Stomach (tissue), 4 donors: Measurements from ENCODE around the gene PPM1L.

Experiments used
- CTCF ChIP-seq, 7 experiments: fragments of 450-650 bp in 4 of 7; fragments of 200-600 bp in 3 of 7; sonication (generic) in 3 of 7; IDR thresholded peaks; one replicate each; pipeline ENCODE4 v1.5.1; 2016 to 2019; ENCODE audit warnings: antibody characterized with exemption in 7 of 7, control low read depth in 2 of 7, mild to moderate bottlenecking in 1 of 7
- EP300 ChIP-seq: sonication (generic); formaldehyde crosslinking; IDR thresholded peaks from one replicate; pipeline ENCODE4 v1.6.1; 2017; ENCODE audit warnings: antibody characterized with exemption
- POLR2A ChIP-seq, 4 donors: fragments of 450-650 bp; IDR thresholded peaks; one replicate each; pipeline ENCODE4 v1.6.1; 2016; ENCODE audit warnings: antibody characterized with exemption in 4 of 4, control low read depth in 2 of 4, mild to moderate bottlenecking in 1 of 4, moderate library complexity in 1 of 4

- TF ChIP-seq CTCF (IDR thresholded peaks at IDR 0.05) (no peak), POLR2A (IDR thresholded peaks at IDR 0.05) (no peak), EP300 (no peak)
Measured at GRCh38 chr3:160968761-160969160, 212.7 kb downstream of the PPM1L start.
